NAMALWA (cell line): Measurements from ENCODE around the gene NCKAP5.
"Not testable (repeated sequence)": the region's sequence is repeated elsewhere in the genome, so short reads cannot be mapped to it uniquely, and the experiment has no call there.

ENCODE experiments used
- DNase-seq: peaks from one replicate; pipeline ENCODE4 v3.0.0-alpha.2; 2015; ENCODE audit warnings: low spot score

The NCKAP5 gene

DNA sequence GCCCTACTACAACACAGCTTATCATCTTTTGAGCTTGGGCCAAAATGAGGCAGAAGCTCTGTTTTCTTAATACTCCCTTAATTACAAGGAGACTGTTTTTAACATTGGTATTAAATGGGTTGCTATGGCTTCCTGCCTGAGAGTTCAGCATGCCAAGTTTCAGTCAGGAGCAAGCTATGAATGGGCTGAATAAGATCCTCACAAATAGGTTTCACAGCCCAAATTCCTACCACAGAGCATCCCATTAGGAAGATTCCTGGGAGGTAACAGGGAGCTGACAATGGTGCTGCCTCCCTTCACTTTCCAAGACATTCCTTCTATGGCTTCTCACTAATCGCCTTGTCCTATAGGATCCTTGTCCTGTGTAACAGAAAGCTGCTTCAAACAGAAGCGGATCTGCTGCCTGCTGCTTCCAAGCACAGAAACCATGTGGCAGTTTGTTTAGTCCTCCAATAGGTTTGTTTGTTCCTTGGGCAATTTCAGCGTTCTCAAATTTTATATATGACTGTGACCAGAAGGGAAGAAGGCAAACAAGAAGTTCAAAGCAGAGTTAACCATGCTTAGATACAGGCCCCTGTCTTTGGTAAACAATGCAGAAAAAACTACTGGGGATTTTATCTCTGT lies 70.9 kb downstream of the NCKAP5 start:
- no peak for DNase-seq

DNA sequence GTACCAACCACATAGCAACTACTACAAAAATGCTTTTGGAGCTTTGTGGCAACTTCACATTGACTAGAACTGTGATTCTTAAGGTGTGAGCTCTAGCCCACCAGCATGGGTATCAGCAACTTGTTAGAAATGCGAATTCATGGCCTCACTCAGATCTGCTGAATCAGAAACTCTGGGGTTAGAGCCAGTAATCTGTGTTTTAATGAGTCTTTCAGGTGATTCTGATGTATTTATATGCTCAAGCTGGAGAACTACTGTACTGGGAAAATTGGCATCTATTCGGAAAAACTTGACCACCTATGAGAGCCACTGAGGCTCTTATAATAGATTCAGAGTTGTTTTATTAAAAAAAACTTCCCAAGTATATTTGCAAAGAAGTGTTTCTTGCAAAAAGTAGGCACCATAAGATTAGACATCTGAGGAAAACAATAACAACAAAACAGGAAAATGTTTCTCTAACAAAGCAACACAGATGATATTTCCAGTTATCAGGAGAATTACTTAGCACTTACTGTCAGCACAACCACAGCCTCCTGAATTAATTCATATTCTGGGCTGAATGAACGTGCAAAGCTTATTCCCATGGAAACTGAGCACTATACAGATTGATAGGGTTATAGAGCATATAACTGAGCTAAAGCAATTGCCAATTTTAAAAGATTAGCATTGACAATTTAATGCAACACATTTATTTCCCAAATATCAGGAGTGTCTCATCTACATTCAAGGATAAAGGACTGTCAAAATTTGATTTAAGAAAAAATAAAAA lies 71.6 kb downstream of the NCKAP5 start:
- DNase-seq: no peak

DNA sequence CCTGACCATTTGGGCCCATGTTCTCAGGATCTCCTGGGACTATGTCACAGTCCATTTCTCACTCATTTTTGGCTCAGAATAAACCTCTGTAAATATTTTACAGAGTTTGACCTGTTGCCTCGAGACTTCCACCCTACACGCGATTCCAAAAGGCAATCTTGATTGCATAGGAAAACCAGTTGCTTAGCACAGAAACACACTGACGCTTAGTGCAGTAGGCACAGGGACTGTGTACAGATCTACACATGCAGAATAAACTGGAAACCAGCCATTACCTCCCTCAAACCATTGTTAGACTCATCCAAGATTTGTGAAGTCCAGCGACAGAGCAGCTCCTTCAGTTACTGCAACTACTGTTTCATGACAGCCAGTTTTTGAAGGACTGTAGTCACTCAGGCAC lies 73.0 kb downstream of the NCKAP5 start:
- no peak for DNase-seq

DNA sequence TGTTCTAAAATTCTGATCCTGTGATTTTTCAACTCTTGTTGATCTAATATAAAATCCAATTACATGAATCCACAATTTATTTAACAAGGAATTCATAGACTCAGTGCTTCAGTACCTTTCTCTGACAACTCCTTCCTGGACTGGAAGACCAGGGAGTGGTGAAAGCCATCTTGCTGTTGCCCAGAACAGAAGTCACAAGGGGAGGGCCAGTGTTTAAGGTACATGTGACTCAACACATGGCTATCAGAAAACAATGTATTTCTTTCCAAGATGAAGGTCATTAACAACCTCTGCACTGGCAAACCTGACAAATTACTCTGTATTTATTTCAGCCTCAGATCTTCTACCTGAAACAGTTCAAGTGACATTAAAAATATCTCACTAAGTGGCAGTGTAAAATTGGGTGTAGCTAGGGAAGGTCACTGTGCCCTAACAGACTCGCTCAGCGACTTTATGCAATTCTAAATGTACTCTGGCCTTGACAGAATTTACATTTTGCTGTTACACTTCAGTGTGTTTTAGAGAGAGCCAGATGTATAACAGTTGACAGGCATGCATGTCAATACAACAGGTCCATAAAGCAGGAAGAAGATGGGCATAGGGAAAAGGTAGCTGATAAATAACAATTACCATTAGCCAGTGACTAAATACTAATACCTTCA lies 75.4 kb downstream of the NCKAP5 start:
- no peak for DNase-seq

DNA sequence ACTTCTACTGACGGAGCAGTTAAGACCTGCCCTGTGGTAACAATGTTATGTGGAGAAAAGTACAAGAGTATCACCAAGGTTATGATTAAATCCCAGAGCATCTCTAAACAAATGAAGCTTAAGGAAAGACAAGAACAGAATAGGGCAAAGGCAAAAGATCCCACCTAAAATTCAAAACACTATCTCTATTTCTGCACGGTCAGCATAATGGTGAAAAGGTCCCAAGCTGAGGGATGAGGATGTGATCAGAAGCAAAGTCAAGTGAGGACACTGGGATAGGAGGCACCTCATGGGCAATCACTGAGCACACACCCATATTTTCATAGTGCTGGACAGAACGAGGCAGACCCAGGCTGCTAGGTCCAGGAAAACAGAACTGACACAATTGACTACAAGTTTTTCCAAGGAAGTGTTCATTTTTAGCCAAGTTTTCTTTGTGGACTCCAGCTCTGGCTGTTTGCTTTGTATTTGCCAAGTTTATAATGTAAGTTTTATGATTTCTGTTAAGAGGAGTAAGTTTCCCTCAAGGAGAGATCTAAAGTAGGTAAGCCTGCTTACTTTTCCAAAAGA lies 77.8 kb downstream of the NCKAP5 start:
- DNase-seq: no peak

DNA sequence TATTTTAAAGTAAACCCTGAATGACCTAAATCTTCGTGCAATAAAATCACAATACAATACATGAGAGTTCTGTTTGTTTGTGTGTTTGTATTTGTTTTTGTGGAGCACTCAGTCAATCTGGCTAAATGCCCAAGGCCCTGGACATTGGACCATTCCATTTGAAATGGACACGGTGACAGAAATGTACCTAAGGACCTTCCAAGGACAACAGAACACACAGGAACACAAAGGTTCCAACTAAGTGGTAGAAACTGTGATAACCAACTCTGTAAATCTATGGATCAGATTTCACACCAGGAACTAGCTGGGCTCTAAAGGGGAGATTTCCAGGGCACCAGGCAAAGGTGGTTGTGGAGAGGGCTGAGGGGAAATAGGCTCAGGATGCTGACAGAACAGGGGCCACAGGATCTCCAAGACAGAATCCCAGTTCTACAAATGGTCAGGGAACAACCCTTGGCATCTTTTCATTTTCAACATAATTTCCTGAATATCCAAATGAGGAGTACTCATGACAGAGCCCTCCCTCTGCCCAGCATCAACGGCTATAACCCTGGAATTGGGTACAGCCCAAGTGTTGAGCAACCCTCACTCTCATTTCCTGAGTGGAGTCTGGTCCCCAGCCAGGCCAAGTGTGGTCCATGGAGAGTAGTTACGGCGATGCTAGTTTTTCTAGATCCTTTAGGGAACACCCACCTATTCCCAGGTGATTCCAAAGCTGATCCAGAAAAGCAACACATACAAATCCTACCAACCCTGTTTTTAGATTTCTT lies 78.4 kb downstream of the NCKAP5 start:
- DNase-seq: no peak

DNA sequence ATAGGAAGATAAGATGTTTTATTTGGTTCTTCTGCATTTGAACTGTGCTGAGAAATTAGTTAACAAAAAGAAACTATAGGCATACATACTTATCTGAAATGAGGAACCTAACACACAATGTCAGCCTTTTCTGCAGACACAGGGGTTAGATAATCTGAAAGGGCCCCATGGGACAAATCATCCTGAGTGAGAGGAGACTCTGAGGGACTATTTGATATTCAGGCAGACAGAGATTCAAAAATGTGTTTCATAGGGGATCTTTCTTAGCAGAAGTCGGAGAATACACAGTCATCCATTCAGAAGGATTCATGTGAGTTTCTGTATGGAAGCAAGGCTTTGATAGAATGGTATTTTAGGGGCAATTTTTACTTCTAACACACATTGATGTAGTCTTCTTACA lies 79.1 kb downstream of the NCKAP5 start:
- DNase-seq: no peak

DNA sequence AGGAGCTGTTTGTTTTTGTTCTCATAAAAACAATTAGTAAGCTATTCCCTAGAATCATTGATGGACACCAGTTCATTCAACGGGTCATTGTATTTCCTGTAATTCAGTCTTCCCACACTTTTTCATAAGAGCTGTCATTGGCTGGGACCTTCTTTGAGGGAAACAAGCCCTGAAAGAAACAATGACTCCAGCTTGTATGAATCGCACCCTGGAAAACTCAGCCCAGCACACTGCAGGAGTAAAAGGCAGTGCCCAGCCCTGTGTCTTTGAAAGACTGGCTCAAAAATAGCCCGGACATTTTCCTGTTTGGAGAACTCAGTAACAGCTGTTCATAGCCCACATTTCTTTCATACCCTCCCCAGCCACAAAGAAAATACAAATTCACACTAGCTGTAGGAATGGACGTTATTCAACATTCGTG lies 81.5 kb downstream of the NCKAP5 start:
- DNase-seq: no peak

DNA sequence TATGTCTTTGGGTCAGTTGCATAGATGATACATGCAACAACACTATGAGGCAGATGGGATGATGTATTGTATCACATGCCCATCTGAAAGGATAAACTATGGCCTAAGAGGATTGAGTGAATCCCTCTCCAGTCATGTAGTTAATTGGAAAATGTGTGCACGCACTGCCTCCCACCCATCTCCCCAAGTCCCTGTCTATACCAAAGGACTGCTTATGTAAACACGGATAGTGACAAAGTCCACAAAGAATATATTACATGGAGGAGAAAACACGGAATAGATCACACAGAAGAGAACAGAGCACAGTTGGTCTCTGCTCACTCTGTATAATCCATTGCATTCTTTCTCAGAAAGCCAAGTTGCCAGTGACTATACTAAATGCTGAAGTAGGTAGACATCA lies 82.4 kb downstream of the NCKAP5 start:
- DNase-seq: no peak

DNA sequence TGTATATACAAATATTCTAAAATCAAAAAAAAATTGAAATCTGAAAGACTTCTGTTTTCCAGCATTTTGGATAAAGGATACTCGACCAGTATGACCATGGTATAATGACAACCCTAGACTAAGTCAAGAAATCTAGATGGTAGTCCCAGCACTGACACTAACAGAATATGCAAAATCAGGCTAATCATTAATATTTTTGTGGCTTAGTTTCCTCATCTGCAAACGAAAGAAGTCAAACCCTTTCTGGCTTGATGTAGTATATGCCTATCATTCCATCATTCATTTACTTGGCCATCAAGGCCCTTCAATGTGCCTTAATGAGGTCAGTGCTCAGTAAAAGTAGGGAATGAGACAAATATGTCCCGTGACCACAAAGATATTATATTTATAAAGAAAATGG lies 83.5 kb downstream of the NCKAP5 start:
- DNase-seq: no peak

DNA sequence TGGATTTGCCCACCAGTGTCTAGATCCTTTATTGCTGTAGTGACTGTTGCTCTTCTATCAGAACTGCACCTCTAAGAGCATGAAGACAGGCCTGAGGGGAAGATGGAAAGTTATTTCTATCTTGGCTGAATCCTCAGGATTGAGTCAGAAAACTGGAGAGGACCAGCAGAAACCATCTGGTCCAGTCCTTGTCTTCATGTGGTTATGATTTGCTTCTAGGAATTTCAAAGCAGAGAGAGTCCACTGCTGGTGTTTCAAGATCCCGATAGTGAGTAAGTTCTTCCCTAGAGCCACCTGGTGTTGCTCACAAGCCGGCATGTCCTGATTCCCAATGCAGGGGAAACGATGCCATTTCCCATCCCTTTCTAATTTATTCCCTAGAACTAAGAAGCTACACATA lies 84.2 kb downstream of the NCKAP5 start:
- DNase-seq: no peak

DNA sequence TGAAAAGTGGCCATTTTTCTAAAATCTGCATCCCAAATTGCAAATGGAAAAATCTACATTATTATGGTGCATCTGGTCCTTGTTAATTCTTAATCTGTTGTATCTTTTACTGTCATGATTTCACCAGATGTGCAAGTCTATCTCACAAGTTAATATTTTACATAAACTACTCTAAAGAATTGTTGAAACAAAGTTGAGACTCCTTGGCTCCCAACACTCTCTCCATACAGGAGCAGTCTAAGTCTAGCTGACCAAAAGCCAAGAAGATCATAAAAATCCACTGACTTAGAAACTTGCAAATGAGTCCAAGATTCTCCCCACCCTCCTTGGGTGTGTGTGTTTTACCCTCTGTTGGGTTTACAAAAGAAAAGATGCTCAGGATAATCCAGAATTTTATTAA lies 85.1 kb downstream of the NCKAP5 start:
- DNase-seq: no peak

DNA sequence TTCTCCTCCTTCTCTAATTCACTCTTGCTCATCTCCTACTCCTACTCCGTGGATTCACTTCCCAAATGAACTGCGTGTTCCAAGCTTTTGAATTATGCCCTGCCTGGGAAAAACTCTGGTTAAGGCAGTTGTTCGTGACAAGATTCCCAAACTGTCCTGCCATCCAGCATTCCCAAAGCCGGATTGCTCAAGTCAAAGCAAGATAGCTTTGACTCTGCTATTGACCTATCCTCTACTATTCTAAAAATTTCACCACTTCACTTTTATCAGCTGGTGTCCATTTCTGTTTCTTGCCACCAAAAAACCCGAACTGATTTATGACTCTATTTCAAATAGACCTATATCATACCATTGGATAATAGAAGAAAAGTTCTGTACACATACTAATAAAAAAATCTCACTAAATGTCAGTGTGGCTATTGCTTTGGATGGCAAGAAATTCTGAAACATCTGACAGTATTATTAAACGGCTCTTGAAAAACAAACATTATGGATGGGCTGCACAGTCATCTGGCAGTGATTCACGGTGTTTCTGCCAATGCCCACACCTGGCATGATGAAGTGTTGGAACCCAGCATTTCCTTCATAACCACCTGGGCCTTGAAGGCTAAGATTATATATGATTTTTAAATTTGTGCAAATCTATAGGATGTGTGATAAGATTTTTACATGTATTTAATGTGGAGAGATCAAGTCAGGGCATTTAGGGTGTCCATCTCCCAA lies 87.4 kb downstream of the NCKAP5 start:
- DNase-seq: no peak

DNA sequence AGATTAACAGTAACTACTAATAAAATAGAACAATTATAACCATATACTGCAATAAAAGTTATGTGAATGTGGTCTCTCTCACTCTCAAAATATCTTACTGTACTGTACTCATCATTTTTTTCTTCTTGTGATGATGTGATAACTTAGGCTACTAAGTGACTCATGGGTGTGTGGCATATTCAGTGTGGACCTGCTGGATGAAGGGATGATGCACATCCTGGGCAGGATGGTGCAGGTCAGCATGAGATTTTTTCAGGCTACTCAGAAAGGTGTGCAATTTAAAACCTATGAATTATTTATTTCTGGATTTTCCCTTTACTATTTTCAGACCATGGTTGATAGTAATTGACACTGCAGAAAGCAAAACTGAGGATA lies 90.7 kb downstream of the NCKAP5 start:
- DNase-seq: no peak

DNA sequence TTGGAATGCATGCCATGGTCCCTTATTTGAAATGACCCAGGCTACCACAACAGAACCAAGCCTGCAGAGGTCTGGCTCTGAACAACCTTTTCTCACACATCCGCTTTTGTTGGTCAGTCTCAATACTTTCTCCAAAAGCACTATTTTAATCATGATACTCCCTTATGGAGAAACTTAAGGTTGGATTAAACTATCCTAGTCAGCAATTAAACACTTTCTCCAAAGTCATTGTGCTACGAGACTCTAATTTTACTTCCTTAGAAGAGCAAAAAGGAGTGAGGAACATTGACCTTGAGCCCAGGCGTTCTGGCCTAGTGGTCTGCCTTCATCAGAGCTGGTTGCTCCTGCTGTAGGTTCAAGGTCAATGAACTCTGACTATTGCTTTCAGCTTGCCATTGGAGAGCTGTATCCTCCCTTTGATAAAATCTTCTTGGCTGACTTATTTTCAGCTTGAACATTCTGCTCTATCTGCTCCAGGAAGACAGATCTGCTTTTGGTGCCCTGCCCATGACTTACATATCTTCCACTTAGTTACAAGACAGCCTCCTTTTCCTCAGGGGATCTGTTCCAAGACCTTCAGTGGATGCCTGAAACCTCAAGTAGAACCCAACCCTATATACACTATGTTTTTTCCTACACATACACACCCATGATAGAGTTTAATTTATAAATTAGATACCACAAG lies 91.2 kb downstream of the NCKAP5 start:
- no peak for DNase-seq

DNA sequence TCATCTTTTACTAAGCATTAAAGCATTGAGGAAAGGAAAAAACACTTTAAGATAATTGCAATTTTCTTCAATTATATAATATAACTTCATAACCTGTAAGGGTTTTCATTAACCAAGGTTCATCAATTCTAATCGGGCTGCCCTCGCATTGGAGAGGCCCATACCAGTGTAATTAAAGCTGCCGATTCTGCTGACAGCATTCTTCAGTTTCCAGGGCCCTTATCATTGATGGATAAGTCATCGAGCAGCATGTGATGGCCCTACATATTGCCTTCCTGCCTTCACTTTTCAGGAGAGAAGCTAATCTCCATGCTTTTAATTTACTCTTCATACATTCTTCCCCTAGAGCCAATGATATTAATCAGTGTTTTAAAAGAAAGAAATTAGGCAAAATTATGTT lies 92.0 kb downstream of the NCKAP5 start:
- no peak for DNase-seq

DNA sequence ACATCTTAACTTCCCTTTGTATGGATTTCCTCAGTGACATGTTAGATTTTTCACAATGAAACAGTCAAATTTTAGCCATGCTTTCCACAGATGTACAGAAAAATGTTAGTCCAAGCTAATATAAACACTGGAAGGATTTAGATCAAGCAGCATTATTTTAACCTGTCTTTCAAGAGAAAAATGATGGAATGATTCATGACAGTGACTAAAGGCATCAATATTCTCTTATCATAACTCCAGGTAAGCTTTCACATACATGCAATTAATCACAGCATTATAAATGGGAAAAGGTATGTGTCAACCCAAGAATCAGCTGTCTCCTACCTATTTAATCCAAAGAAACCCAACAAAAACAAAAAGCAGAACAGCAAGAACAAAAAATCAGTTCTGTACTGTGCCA lies 92.7 kb downstream of the NCKAP5 start:
- no peak for DNase-seq

DNA sequence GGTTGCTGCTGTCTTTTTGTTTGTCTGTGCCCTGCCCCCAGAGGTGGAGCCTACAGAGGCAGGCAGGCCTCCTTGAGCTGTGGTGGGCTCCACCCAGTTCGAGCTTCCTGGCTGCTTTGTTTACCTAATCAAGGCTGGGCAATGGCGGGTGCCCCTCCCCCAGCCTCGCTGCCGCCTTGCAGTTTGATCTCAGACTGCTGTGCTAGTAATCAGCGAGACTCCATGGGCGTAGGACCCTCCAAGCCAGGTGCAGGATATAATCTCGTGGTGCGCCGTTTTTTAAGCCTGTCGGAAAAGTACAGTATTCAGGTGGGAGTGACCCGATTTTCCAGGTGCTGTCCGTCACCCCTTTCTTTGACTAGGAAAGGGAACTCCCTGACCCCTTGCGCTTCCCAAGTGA lies 97.8 kb downstream of the NCKAP5 start:
- DNase-seq: not testable (repeated sequence)

DNA sequence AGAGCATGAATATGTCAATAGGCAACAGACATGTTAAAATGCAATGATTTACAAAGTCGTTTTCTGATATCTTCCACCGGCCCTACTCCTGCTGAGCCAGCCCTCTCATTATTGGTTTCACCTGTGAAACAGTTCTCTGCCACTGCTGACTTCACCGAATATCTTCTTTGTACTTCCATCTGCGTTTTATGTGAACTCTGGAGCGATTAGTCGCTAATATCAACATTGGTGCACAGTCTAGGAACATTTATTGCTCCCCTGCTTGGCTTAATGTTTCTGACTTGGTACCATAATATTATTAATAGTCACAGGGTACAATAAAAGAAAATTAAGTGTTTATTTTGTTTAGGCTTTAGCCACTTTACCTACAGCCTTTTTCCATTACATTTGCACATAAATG lies 105.5 kb downstream of the NCKAP5 start:
- DNase-seq: no peak

DNA sequence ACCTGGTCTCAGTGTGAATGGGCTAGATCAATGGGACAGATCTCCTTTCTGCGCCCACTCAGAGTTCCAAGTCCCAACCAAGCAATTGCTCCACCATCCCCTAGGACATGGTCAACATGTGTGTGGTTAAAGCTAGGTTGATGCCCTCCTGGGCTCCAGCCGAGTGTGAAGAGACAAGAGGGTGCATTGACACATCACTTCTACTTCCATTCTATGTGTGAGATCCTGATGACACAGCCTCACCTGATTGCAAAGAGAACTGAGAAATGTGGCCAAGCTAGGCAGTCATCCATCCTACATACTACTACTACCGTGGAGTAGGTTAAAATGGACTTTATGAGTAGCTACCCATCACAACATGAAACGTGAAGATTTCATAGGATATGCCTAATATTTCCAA lies 106.8 kb downstream of the NCKAP5 start:
- DNase-seq: no peak

DNA sequence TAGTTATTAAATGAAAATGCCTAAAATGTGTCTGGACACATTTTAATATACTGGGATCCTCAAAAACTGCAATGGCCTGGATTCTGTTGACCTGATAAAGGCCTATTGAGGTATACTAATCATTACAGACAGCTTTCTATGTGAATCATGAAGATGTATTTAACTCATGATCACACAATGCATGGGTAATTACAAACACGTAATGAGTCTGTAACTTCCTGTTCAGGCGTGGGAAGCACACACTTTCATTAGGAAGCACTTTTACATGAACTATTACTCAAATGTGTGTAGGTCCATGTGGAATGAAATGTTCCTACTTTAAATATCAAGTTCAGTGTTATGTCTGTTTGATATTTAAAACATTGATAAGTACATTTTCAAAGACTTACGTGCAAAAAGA lies 108.7 kb downstream of the NCKAP5 start:
- DNase-seq: no peak
